Panc1 (cell line): ENCODE results near the gene CHCHD1. TPM values are rescaled to one million over a fixed set of nuclear protein-coding genes. Genes with fewer than 3 reads are reported as not detected.
"Not testable (repeated sequence)": the region's sequence is repeated elsewhere in the genome, so short reads cannot be mapped to it uniquely, and the experiment has no call there.

Experiments
- ATAC-seq: fragments of 200-7000 bp; cut with Tn5 transposase; 2 replicates; pipeline ENCODE4 v1.9.1; 2020; ENCODE audit warnings: mild to moderate bottlenecking, moderate library complexity
- BruUV-seq: library from RNA; stranded (reverse); fragments of 400-500 nt; replicated peaks from 2 replicates; lab custom pipeline; 2021; lab: Mats Ljungman, UMichigan
- CTCF ChIA-PET: fragments of 300-600 bp; sonication (Branson Sonifier 250); formaldehyde crosslinking; loops from one replicate; lab custom pipeline; 2022; ENCODE audit warnings: antibody characterized with exemption; lab: Charles Lee
- POLR2A ChIA-PET: fragments of 300-600 bp; sonication (Branson Sonifier 250); formaldehyde crosslinking; loops from one replicate; lab custom pipeline; 2022; ENCODE audit warnings: antibody characterized with exemption; lab: Charles Lee
- DNase-seq: peaks from one replicate; pipeline ENCODE4 v3.0.0-alpha.2; 2010; ENCODE audit warnings: low read depth, low spot score
- H3K27ac ChIP-seq: 2 replicates; pipeline ENCODE4 v1.5.1; 2011; ENCODE audit warnings: mild to moderate bottlenecking, low read length, inconsistent platforms
- H3K27me3 ChIP-seq: fragments of 200-500 bp; sonication (Bioruptor generic); 2 replicates; pipeline ENCODE4 v1.6.0; 2014; ENCODE audit warnings: low read length, inconsistent platforms; ENCODE audit not compliant: control insufficient read depth, insufficient read depth
- H3K36me3 ChIP-seq: fragments of 200-500 bp; sonication (Bioruptor generic); 2 replicates; pipeline ENCODE4 v1.5.1; 2014; ENCODE audit warnings: inconsistent platforms, mild to moderate bottlenecking, low read length, moderate library complexity; ENCODE audit not compliant: control insufficient read depth, insufficient read depth
- H3K4me1 ChIP-seq: 2 replicates; pipeline ENCODE4 v1.5.1; 2011; ENCODE audit warnings: inconsistent platforms, mild to moderate bottlenecking, low read length, moderate library complexity; ENCODE audit not compliant: control insufficient read depth, insufficient read depth
- H3K4me3 ChIP-seq, 2 experiments: 2 replicates each; pipeline ENCODE4 v1.5.1; 2011 to 2012; ENCODE audit warnings: low read depth in 2 of 2, low read length in 2 of 2, mild to moderate bottlenecking in 2 of 2, inconsistent platforms in 1 of 2, moderate library complexity in 1 of 2
- H3K9me3 ChIP-seq: fragments of 200-500 bp; sonication (Bioruptor generic); 2 replicates; pipeline ENCODE4 v1.5.1; 2014; ENCODE audit warnings: low read depth, mild to moderate bottlenecking, inconsistent platforms, low read length, moderate library complexity; ENCODE audit not compliant: control insufficient read depth, insufficient read depth
- CTCF ChIP-seq: fragments of 450-650 bp; IDR thresholded peaks from 2 replicates; pipeline ENCODE4 v1.5.1; 2017; ENCODE audit warnings: mild to moderate bottlenecking
- POLR2AphosphoS5 ChIP-seq: IDR thresholded peaks from 2 replicates; pipeline ENCODE4 v1.6.1; 2012; ENCODE audit warnings: mild to moderate bottlenecking, low read depth, low read length, moderate library complexity
- SIN3A ChIP-seq: IDR thresholded peaks from 2 replicates; pipeline ENCODE4 v1.6.1; 2012; ENCODE audit warnings: low read depth, mild to moderate bottlenecking, low read length, moderate library complexity, borderline replicate concordance; ENCODE audit not compliant: insufficient read depth
- TCF7L2 ChIP-seq: IDR thresholded peaks from 2 replicates; pipeline ENCODE4 v1.6.1; 2011; ENCODE audit warnings: mild to moderate bottlenecking, low read depth, low read length, inconsistent platforms
- in situ Hi-C: cut with HindIII; loops from 2 replicates; pipeline ENCODE4 v1.10.0; 2016; ENCODE audit warnings: low sequenced_read_pairs, low pct_unique_long_range_greater_than_20kb
- intact Hi-C: fragments of 100-400 bp; cut with micrococcal nuclease; formaldehyde crosslinking; loops from one replicate; pipeline ENCODE4 v1.10.0; 2022; ENCODE audit not compliant: unreplicated experiment
- total RNA-seq: library from RNA; stranded (reverse); gene quantifications from one replicate; pipeline ENCODE4 v1.2.1, GENCODE V29; 2021; ENCODE audit not compliant: unreplicated experiment
- TF ChIP-seq, protein P1 (sequence below), 2 experiments: IDR thresholded peaks; 2 replicates each; pipeline ENCODE4 v1.6.1; 2011 to 2012; ENCODE audit warnings: low read depth in 2 of 2, control low read depth in 1 of 2, low read length in 1 of 2, mild to moderate bottlenecking in 1 of 2, moderate library complexity in 1 of 2; ENCODE audit not compliant: insufficient read depth in 1 of 2

The CHCHD1 gene
- total RNA-seq, 1 experiment from 2014 or later: 41.2 TPM

DNA sequence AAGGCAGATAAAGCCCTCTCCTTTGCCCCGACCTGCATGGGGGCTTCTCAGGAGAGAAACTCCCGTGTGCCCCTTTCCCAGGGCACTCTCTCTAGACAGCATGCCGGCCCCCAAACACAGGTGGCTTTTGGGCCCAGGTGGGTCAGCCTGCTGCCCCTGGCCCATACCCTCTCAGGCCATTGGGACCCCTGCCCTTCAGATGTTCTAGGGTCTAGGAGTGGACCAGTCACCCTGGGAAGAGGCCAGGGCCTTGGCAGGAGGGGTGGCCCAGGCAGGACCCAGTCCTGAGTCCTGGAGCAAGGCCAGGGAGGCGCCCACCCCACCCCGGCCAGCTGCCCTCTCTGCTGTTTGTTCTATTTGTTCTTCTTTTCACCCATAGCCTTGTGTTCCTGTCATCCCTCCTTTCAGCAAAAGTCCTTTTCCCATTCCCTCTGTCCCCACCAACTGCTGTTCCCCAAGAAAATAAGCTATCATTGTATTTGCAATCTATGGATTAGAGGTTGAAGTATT lies 47.0 kb upstream of the CHCHD1 start:
- ATAC-seq: no peak
- no peaks in the 10 kb centered on the region for H3K9me3 ChIP-seq
- in situ Hi-C loops (no loop called here), intact Hi-C loops (no loop called here)
- H3K27ac ChIP-seq: no peak overlapping the region
- H3K27me3 ChIP-seq: no peaks in the 10 kb centered on the region
- no TSS peak for BruUV-seq
- TF ChIP-seq TCF7L2 (no peak), SIN3A (no peak), CTCF (no peak), POLR2AphosphoS5 (no peak)
- TF ChIP-seq, protein P1, sequence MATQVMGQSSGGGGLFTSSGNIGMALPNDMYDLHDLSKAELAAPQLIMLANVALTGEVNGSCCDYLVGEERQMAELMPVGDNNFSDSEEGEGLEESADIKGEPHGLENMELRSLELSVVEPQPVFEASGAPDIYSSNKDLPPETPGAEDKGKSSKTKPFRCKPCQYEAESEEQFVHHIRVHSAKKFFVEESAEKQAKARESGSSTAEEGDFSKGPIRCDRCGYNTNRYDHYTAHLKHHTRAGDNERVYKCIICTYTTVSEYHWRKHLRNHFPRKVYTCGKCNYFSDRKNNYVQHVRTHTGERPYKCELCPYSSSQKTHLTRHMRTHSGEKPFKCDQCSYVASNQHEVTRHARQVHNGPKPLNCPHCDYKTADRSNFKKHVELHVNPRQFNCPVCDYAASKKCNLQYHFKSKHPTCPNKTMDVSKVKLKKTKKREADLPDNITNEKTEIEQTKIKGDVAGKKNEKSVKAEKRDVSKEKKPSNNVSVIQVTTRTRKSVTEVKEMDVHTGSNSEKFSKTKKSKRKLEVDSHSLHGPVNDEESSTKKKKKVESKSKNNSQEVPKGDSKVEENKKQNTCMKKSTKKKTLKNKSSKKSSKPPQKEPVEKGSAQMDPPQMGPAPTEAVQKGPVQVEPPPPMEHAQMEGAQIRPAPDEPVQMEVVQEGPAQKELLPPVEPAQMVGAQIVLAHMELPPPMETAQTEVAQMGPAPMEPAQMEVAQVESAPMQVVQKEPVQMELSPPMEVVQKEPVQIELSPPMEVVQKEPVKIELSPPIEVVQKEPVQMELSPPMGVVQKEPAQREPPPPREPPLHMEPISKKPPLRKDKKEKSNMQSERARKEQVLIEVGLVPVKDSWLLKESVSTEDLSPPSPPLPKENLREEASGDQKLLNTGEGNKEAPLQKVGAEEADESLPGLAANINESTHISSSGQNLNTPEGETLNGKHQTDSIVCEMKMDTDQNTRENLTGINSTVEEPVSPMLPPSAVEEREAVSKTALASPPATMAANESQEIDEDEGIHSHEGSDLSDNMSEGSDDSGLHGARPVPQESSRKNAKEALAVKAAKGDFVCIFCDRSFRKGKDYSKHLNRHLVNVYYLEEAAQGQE (IDR thresholded peaks at IDR 0.05; ENCODE audit: insufficient read depth in 1 of 2, low read depth in 2 of 2, low read length in 1 of 2): no peak
- CTCF ChIA-PET: interaction anchor here (0.6 kb wide), 1 partner anchor 224 kb away, joined by 7 read pairs; no protein-coding TSS in a partner anchor
- no peaks in the 10 kb centered on the region; the same call in 1 of the 2 replicates for H3K4me1 ChIP-seq
- no peak for DNase-seq
- peaks cover 2% of the 10 kb centered on the region; the same call in 1 of the 2 replicates for H3K36me3 ChIP-seq
- H3K4me3 ChIP-seq: no peak overlapping the region
- POLR2A ChIA-PET: no interaction called here

DNA sequence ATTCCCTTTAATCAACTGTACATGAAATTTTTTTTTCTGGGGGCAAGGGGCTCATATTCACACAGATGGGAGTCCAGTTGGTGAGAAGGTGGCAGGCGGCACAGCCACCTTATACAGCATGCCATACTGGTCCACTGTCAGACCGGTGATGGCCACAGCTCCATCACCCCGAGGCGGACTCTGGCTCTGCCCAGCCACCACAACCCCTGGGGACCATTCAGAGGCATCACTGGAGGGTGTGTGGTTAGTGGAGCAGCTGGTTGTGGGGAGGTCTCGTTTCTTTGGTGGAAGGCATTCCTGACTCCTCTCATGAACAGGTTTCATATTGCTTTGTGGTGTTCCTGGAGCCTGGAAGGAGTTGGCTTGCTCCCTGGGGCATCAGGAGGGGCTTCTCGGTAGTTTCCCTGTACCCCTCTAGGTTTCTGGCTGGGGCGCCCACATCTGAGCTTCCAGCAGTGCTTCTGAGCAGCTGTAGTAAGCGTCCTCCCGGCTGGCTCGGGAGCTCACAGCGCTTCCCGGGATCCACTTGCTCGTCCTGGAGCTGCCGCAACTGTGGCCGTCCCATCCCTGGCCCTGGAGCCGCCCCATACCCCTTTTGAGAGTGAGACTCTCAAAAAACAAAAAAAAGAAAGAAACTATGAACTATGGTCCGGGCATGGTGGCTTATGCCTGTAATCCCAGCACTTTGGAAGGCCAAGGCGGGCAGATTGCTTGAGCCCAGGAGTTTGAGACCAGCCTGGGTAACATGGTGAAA lies 41.2 kb upstream of the CHCHD1 start:
- in situ Hi-C loops, DNase-seq, CTCF ChIA-PET, POLR2A ChIA-PET, ATAC-seq, H3K36me3 ChIP-seq, H3K9me3 ChIP-seq, H3K4me3 ChIP-seq, BruUV-seq, H3K27me3 ChIP-seq, intact Hi-C loops, H3K27ac ChIP-seq: not testable (repeated sequence)
- H3K4me1 ChIP-seq: peaks cover 23% of the 10 kb centered on the region

GRCh38 chr10:73742454-73742734 lies 39.5 kb upstream of the CHCHD1 start:
- POLR2A ChIA-PET: interaction anchor here (1.1 kb wide), 1 partner anchor 12 kb away, joined by 4 read pairs; no protein-coding TSS in a partner anchor
- intact Hi-C loops: no loop called here
- no peak for DNase-seq
- no TSS peak for BruUV-seq
- ATAC-seq: no peak
- TF ChIP-seq, protein P1 (IDR thresholded peaks at IDR 0.05; ENCODE audit: insufficient read depth in 1 of 2, low read depth in 2 of 2, low read length in 1 of 2): no peak
- TF ChIP-seq SIN3A (no peak), POLR2AphosphoS5 (no peak; the same call in 1 of the 2 replicates), TCF7L2 (no peak), CTCF (no peak)
- CTCF ChIA-PET: no interaction called here
- Histone ChIP-seq H3K27ac (no peak overlapping the region; the same call in 1 of the 2 replicates), H3K4me3 (no peak overlapping the region), H3K27me3 (no peaks in the 10 kb centered on the region), H3K9me3 (no peaks in the 10 kb centered on the region), H3K4me1 (peaks cover 23% of the 10 kb centered on the region), H3K36me3 (peaks cover 8% of the 10 kb centered on the region; the same call in 1 of the 2 replicates)
- in situ Hi-C loops: no loop called here
